Liver (tissue), 3 donors: ENCODE data around the gene PIP5K1C.

ENCODE experiments used
- EGR1 ChIP-seq, 2 donors: IDR thresholded peaks; 2 replicates each; pipeline ENCODE4 v1.6.1; 2016 to 2018; ENCODE audit warnings: antibody characterized with exemption in 2 of 2, low read depth in 2 of 2
- FOXA1 ChIP-seq: IDR thresholded peaks from 2 replicates; pipeline ENCODE4 v1.6.1; 2016; ENCODE audit warnings: antibody characterized with exemption
- GABPA ChIP-seq, 2 donors: IDR thresholded peaks in 1 of 2; conservative IDR thresholded peaks in 1 of 2; 2 replicates each; pipeline ENCODE4 v1.6.1; 2016; ENCODE audit warnings: antibody characterized with exemption in 2 of 2, mild to moderate bottlenecking in 1 of 2, moderate library complexity in 1 of 2
- JUND ChIP-seq, 2 donors: IDR thresholded peaks; 2 replicates each; pipeline ENCODE4 v1.6.1; 2016; ENCODE audit warnings: antibody characterized with exemption in 2 of 2
- MAX ChIP-seq: IDR thresholded peaks from 2 replicates; pipeline ENCODE4 v1.6.1; 2016; ENCODE audit warnings: antibody characterized with exemption
- NR2F2 ChIP-seq: IDR thresholded peaks from 2 replicates; pipeline ENCODE4 v1.6.1; 2016; ENCODE audit warnings: antibody characterized with exemption
- RAD21 ChIP-seq, 2 donors: IDR thresholded peaks; 2 replicates each; pipeline ENCODE4 v1.6.1; 2016; ENCODE audit warnings: antibody characterized with exemption in 2 of 2, mild to moderate bottlenecking in 2 of 2
- REST ChIP-seq: IDR thresholded peaks from 2 replicates; pipeline ENCODE4 v1.6.1; 2016; ENCODE audit warnings: antibody characterized with exemption, mild to moderate bottlenecking
- SP1 ChIP-seq: IDR thresholded peaks from 2 replicates; pipeline ENCODE4 v1.6.1; 2018; ENCODE audit warnings: antibody characterized with exemption, mild to moderate bottlenecking
- ZBTB33 ChIP-seq: IDR thresholded peaks from 2 replicates; pipeline ENCODE4 v1.6.1; 2016; ENCODE audit warnings: antibody characterized with exemption
- TF ChIP-seq, protein P1 (sequence below): fragments of 150-350 bp; IDR thresholded peaks from 2 replicates; pipeline ENCODE4 v1.5.1; 2017; ENCODE audit warnings: improper control_type of control experiment, low read depth, low read length; ENCODE audit not compliant: missing input control
- donor health status: healthy.
- donor health status: healthy.

DNA sequence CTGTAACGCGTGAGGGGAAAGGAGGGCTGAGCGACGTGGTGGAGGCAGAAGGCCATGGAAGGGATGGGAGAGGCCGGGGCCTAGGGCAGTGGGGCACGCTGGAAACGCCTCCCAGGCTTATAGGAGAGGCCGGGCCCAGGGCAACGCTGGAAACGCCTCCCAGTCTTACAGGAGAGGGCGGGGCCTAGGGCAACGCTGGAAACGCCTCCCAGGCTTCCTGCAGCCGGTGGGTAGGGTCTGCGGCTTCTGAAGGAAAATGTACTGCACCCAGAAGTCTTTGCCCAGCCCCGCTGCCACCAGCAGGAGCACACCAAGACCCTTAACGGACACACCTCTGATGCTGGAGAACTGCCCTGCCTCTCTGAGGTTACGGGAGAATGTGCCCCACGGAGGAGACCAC lies 82.8 kb downstream of the PIP5K1C start:
- TF ChIP-seq, protein P1, sequence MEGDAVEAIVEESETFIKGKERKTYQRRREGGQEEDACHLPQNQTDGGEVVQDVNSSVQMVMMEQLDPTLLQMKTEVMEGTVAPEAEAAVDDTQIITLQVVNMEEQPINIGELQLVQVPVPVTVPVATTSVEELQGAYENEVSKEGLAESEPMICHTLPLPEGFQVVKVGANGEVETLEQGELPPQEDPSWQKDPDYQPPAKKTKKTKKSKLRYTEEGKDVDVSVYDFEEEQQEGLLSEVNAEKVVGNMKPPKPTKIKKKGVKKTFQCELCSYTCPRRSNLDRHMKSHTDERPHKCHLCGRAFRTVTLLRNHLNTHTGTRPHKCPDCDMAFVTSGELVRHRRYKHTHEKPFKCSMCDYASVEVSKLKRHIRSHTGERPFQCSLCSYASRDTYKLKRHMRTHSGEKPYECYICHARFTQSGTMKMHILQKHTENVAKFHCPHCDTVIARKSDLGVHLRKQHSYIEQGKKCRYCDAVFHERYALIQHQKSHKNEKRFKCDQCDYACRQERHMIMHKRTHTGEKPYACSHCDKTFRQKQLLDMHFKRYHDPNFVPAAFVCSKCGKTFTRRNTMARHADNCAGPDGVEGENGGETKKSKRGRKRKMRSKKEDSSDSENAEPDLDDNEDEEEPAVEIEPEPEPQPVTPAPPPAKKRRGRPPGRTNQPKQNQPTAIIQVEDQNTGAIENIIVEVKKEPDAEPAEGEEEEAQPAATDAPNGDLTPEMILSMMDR, result no peak
- TF ChIP-seq RAD21 (IDR thresholded peaks at IDR 0.05) (peak in 1 of 2 donors; percentile 8), FOXA1 (no peak), MAX (no peak), REST (no peak), JUND (IDR thresholded peaks at IDR 0.05) (no peak), ZBTB33 (no peak), SP1 (no peak), GABPA (IDR thresholded peaks at IDR 0.05 in 1 of 2, conservative IDR thresholded peaks at IDR 0.05 in 1 of 2) (no peak), EGR1 (IDR thresholded peaks at IDR 0.05; ENCODE audit: low read depth in 2 of 2) (no peak), NR2F2 (no peak)
